ENCODE data around the gene FBXL2.
"Not testable (repeated sequence)": the region's sequence is repeated elsewhere in the genome, so short reads cannot be mapped to it uniquely, and the experiment has no call there.

Gene FBXL2

GRCh38 chr3:33317963-33318709 is 40.9 kb downstream of the FBXL2 start:
- Histone ChIP-seq H3K4me3 (ENCODE audit: low read length) (no peak overlapping the region), H3K9me3 (ENCODE audit: insufficient read depth, low read depth, low read length) (no peaks in the 10 kb centered on the region), H3K27ac (ENCODE audit: low read length) (no peak overlapping the region), H3K4me1 (ENCODE audit: insufficient read depth, low read length) (0 out of 2 replicates have a peak, but pooled peaks cover 2% of the 10 kb centered on the region), H3K9ac (ENCODE audit: low read depth, low read length) (no peak overlapping the region), H3K36me3 (ENCODE audit: insufficient read depth, low read depth, low read length) (no peaks in the 10 kb centered on the region), H3K27me3 (ENCODE audit: insufficient read depth, low read length) (no peaks in the 10 kb centered on the region)

GRCh38 chr3:33318710-33319380 is 41.6 kb downstream of the FBXL2 start:
- H3K9me3 ChIP-seq (ENCODE audit: insufficient read depth, low read depth, low read length) = no peaks in the 10 kb centered on the region
- H3K9ac ChIP-seq (ENCODE audit: low read depth, low read length) = no peak overlapping the region
- 0 out of 2 replicates have a peak, but pooled peaks cover 2% of the 10 kb centered on the region for H3K4me1 ChIP-seq (ENCODE audit: insufficient read depth, low read length)
- no peak overlapping the region for H3K4me3 ChIP-seq (ENCODE audit: low read length)
- no peak overlapping the region for H3K27ac ChIP-seq (ENCODE audit: low read length)
- no peaks in the 10 kb centered on the region for H3K36me3 ChIP-seq (ENCODE audit: insufficient read depth, low read depth, low read length)
- H3K27me3 ChIP-seq (ENCODE audit: insufficient read depth, low read length) = no peaks in the 10 kb centered on the region

- no peaks in the 10 kb centered on the region for H3K36me3 ChIP-seq (ENCODE audit: insufficient read depth, low read depth, low read length)
- no peaks in the 10 kb centered on the region for H3K4me1 ChIP-seq (ENCODE audit: insufficient read depth, low read length)
- H3K9ac ChIP-seq (ENCODE audit: low read depth, low read length) = no peak overlapping the region
Measured at GRCh38 chr3:33322412-33322811, 45.2 kb downstream of the FBXL2 start.

GRCh38 chr3:33331414-33331813 is 54.2 kb downstream of the FBXL2 start:
- no peaks in the 10 kb centered on the region for H3K4me1 ChIP-seq (ENCODE audit: insufficient read depth, low read length)
- no peak overlapping the region for H3K27ac ChIP-seq (ENCODE audit: low read length)
- peaks cover 9% of the 10 kb centered on the region for H3K9me3 ChIP-seq (ENCODE audit: insufficient read depth, low read depth, low read length)
- no peaks in the 10 kb centered on the region for H3K36me3 ChIP-seq (ENCODE audit: insufficient read depth, low read depth, low read length)
- H3K27me3 ChIP-seq (ENCODE audit: insufficient read depth, low read length) = no peaks in the 10 kb centered on the region
- no peak overlapping the region for H3K4me3 ChIP-seq (ENCODE audit: low read length)
- no peak overlapping the region for H3K9ac ChIP-seq (ENCODE audit: low read depth, low read length)

More at GRCh38 chr3:33322412-33322811, 45.2 kb downstream of the FBXL2 start:
- H3K27me3 ChIP-seq (ENCODE audit: insufficient read depth, low read length) = no peaks in the 10 kb centered on the region
- no peak overlapping the region for H3K27ac ChIP-seq (ENCODE audit: low read length)
- H3K9me3 ChIP-seq (ENCODE audit: insufficient read depth, low read depth, low read length) = no peaks in the 10 kb centered on the region
- H3K4me3 ChIP-seq (ENCODE audit: low read length) = no peak overlapping the region

- H3K27me3 ChIP-seq (ENCODE audit: insufficient read depth, low read length) = no peaks in the 10 kb centered on the region
- peaks cover 9% of the 10 kb centered on the region for H3K9me3 ChIP-seq (ENCODE audit: insufficient read depth, low read depth, low read length)
- no peak overlapping the region for H3K27ac ChIP-seq (ENCODE audit: low read length)
- no peaks in the 10 kb centered on the region for H3K4me1 ChIP-seq (ENCODE audit: insufficient read depth, low read length)
- no peaks in the 10 kb centered on the region for H3K36me3 ChIP-seq (ENCODE audit: insufficient read depth, low read depth, low read length)
- no peak overlapping the region for H3K9ac ChIP-seq (ENCODE audit: low read depth, low read length)
- no peak overlapping the region for H3K4me3 ChIP-seq (ENCODE audit: low read length)
Measured at GRCh38 chr3:33334364-33334763, 57.1 kb downstream of the FBXL2 start.

GRCh38 chr3:33338936-33339465 is 61.8 kb downstream of the FBXL2 start:
- H3K4me1 ChIP-seq (ENCODE audit: insufficient read depth, low read length); H3K27me3 ChIP-seq (ENCODE audit: insufficient read depth, low read length); H3K9ac ChIP-seq (ENCODE audit: low read depth, low read length); H3K4me3 ChIP-seq (ENCODE audit: low read length); H3K27ac ChIP-seq (ENCODE audit: low read length); H3K36me3 ChIP-seq (ENCODE audit: insufficient read depth, low read depth, low read length); H3K9me3 ChIP-seq (ENCODE audit: insufficient read depth, low read depth, low read length): not testable (repeated sequence)

GRCh38 chr3:33339758-33340157 is 62.5 kb downstream of the FBXL2 start:
- Histone ChIP-seq H3K36me3 (ENCODE audit: insufficient read depth, low read depth, low read length) (no peaks in the 10 kb centered on the region), H3K27ac (ENCODE audit: low read length) (no peak overlapping the region), H3K9ac (ENCODE audit: low read depth, low read length) (no peak overlapping the region), H3K9me3 (ENCODE audit: insufficient read depth, low read depth, low read length) (no peaks in the 10 kb centered on the region; the same call in 1 of the 2 replicates), H3K4me1 (ENCODE audit: insufficient read depth, low read length) (peaks cover 3% of the 10 kb centered on the region), H3K27me3 (ENCODE audit: insufficient read depth, low read length) (no peaks in the 10 kb centered on the region), H3K4me3 (ENCODE audit: low read length) (no peak overlapping the region)

- Histone ChIP-seq H3K4me1 (ENCODE audit: insufficient read depth, low read length) (no peaks in the 10 kb centered on the region), H3K9me3 (ENCODE audit: insufficient read depth, low read depth, low read length) (no peaks in the 10 kb centered on the region), H3K4me3 (ENCODE audit: low read length) (no peak overlapping the region), H3K27me3 (ENCODE audit: insufficient read depth, low read length) (no peaks in the 10 kb centered on the region), H3K36me3 (ENCODE audit: insufficient read depth, low read depth, low read length) (no peaks in the 10 kb centered on the region), H3K9ac (ENCODE audit: low read depth, low read length) (no peak overlapping the region), H3K27ac (ENCODE audit: low read length) (no peak overlapping the region)
Measured at GRCh38 chr3:33355611-33356010, 78.4 kb downstream of the FBXL2 start.

- H3K4me3 ChIP-seq (ENCODE audit: low read length) = no peak overlapping the region
- H3K27ac ChIP-seq (ENCODE audit: low read length) = no peak overlapping the region
- no peaks in the 10 kb centered on the region for H3K4me1 ChIP-seq (ENCODE audit: insufficient read depth, low read length)
- no peaks in the 10 kb centered on the region for H3K27me3 ChIP-seq (ENCODE audit: insufficient read depth, low read length)
- H3K9me3 ChIP-seq (ENCODE audit: insufficient read depth, low read depth, low read length) = no peaks in the 10 kb centered on the region
- no peaks in the 10 kb centered on the region for H3K36me3 ChIP-seq (ENCODE audit: insufficient read depth, low read depth, low read length)
- no peak overlapping the region for H3K9ac ChIP-seq (ENCODE audit: low read depth, low read length)
Measured at GRCh38 chr3:33358172-33358781, 81.0 kb downstream of the FBXL2 start.

GRCh38 chr3:33360136-33360825 is 83.0 kb downstream of the FBXL2 start:
- Histone ChIP-seq H3K9ac (ENCODE audit: low read depth, low read length) (no peak overlapping the region), H3K9me3 (ENCODE audit: insufficient read depth, low read depth, low read length) (no peaks in the 10 kb centered on the region), H3K27me3 (ENCODE audit: insufficient read depth, low read length) (no peaks in the 10 kb centered on the region), H3K27ac (ENCODE audit: low read length) (no peak overlapping the region), H3K4me3 (ENCODE audit: low read length) (no peak overlapping the region), H3K36me3 (ENCODE audit: insufficient read depth, low read depth, low read length) (no peaks in the 10 kb centered on the region), H3K4me1 (ENCODE audit: insufficient read depth, low read length) (no peaks in the 10 kb centered on the region)

- H3K27me3 ChIP-seq (ENCODE audit: insufficient read depth, low read length) = no peaks in the 10 kb centered on the region
- no peaks in the 10 kb centered on the region for H3K4me1 ChIP-seq (ENCODE audit: insufficient read depth, low read length)
- no peak overlapping the region for H3K4me3 ChIP-seq (ENCODE audit: low read length)
- H3K9ac ChIP-seq (ENCODE audit: low read depth, low read length) = no peak overlapping the region
- no peak overlapping the region for H3K27ac ChIP-seq (ENCODE audit: low read length)
- no peaks in the 10 kb centered on the region for H3K9me3 ChIP-seq (ENCODE audit: insufficient read depth, low read depth, low read length)
- no peaks in the 10 kb centered on the region for H3K36me3 ChIP-seq (ENCODE audit: insufficient read depth, low read depth, low read length)
Measured at GRCh38 chr3:33363113-33363800, 86.0 kb downstream of the FBXL2 start.

All from iPS-20b (cell line).